ENCODE results near the gene ARID5B.

Gene ARID5B

GRCh38 chr10:61896854-61897661 is 4.4 kb upstream of the ARID5B start:
- Histone ChIP-seq H3K9me3 (ENCODE audit: insufficient read depth, low read length) (no peaks in the 10 kb centered on the region), H3K36me3 (ENCODE audit: insufficient read depth, insufficient read length, low read length) (no peaks in the 10 kb centered on the region), H3K4me3 (ENCODE audit: insufficient read length, low read depth) (peak overlapping the region; percentile 25), H3K27me3 (ENCODE audit: insufficient read depth, insufficient read length) (peaks cover 33% of the 10 kb centered on the region), H3K4me1 (ENCODE audit: insufficient read depth, insufficient read length) (no peaks in the 10 kb centered on the region), H3K9ac (ENCODE audit: insufficient read length, low read depth) (peak overlapping the region; percentile 56)
- DNase-seq (ENCODE audit: low read depth, low spot score) = no peak
- TF ChIP-seq ZNF274 (IDR thresholded peaks at IDR 0.05; ENCODE audit: low read depth, low read length) (no peak), YY1 (IDR thresholded peaks at IDR 0.05; ENCODE audit: insufficient read depth, insufficient read length) (no peak), SUZ12 (IDR thresholded peaks at IDR 0.05; ENCODE audit: extremely low read depth, insufficient read depth, insufficient read length) (no peak)

- peaks cover 33% of the 10 kb centered on the region for H3K27me3 ChIP-seq (ENCODE audit: insufficient read depth, insufficient read length)
- DNase-seq (ENCODE audit: low read depth, low spot score) = no peak
Observed at GRCh38 chr10:61897671-61898434, 3.6 kb upstream of the ARID5B start.

GRCh38 chr10:61898435-61898778 is 3.1 kb upstream of the ARID5B start:
- Histone ChIP-seq H3K9me3 (ENCODE audit: insufficient read depth, low read length) (no peaks in the 10 kb centered on the region), H3K9ac (ENCODE audit: insufficient read length, low read depth) (no peak overlapping the region), H3K4me3 (ENCODE audit: insufficient read length, low read depth) (no peak overlapping the region), H3K27me3 (ENCODE audit: insufficient read depth, insufficient read length) (peaks cover 33% of the 10 kb centered on the region), H3K36me3 (ENCODE audit: insufficient read depth, insufficient read length, low read length) (no peaks in the 10 kb centered on the region), H3K4me1 (ENCODE audit: insufficient read depth, insufficient read length) (no peaks in the 10 kb centered on the region)
- DNase-seq (ENCODE audit: low read depth, low spot score) = no peak
- no peak for TF ChIP-seq ZNF274 (IDR thresholded peaks at IDR 0.05; ENCODE audit: low read depth, low read length)
- no peak for TF ChIP-seq YY1 (IDR thresholded peaks at IDR 0.05; ENCODE audit: insufficient read depth, insufficient read length)
- TF ChIP-seq SUZ12 (IDR thresholded peaks at IDR 0.05; ENCODE audit: extremely low read depth, insufficient read depth, insufficient read length) = no peak

More at GRCh38 chr10:61897671-61898434, 3.6 kb upstream of the ARID5B start:
- no peak overlapping the region for H3K9ac ChIP-seq (ENCODE audit: insufficient read length, low read depth)
- H3K4me1 ChIP-seq (ENCODE audit: insufficient read depth, insufficient read length) = no peaks in the 10 kb centered on the region
- H3K4me3 ChIP-seq (ENCODE audit: insufficient read length, low read depth) = no peak overlapping the region
- H3K36me3 ChIP-seq (ENCODE audit: insufficient read depth, insufficient read length, low read length) = no peaks in the 10 kb centered on the region
- no peaks in the 10 kb centered on the region for H3K9me3 ChIP-seq (ENCODE audit: insufficient read depth, low read length)
- no peak for TF ChIP-seq YY1 (IDR thresholded peaks at IDR 0.05; ENCODE audit: insufficient read depth, insufficient read length)
- no peak for TF ChIP-seq ZNF274 (IDR thresholded peaks at IDR 0.05; ENCODE audit: low read depth, low read length)
- no peak for TF ChIP-seq SUZ12 (IDR thresholded peaks at IDR 0.05; ENCODE audit: extremely low read depth, insufficient read depth, insufficient read length)

- Histone ChIP-seq H3K27me3 (ENCODE audit: insufficient read depth, insufficient read length) (peaks cover 33% of the 10 kb centered on the region), H3K4me3 (ENCODE audit: insufficient read length, low read depth) (no peak overlapping the region), H3K9ac (ENCODE audit: insufficient read length, low read depth) (no peak overlapping the region)
Observed at GRCh38 chr10:61899069-61899531, 2.4 kb upstream of the ARID5B start.

GRCh38 chr10:61899663-61899996 is 1.9 kb upstream of the ARID5B start:
- no peak for DNase-seq (ENCODE audit: low read depth, low spot score)
- Histone ChIP-seq H3K9me3 (ENCODE audit: insufficient read depth, low read length) (no peaks in the 10 kb centered on the region), H3K4me3 (ENCODE audit: insufficient read length, low read depth) (no peak overlapping the region), H3K27me3 (ENCODE audit: insufficient read depth, insufficient read length) (peaks cover 33% of the 10 kb centered on the region), H3K4me1 (ENCODE audit: insufficient read depth, insufficient read length) (no peaks in the 10 kb centered on the region), H3K9ac (ENCODE audit: insufficient read length, low read depth) (no peak overlapping the region), H3K36me3 (ENCODE audit: insufficient read depth, insufficient read length, low read length) (no peaks in the 10 kb centered on the region)
- no peak for TF ChIP-seq YY1 (IDR thresholded peaks at IDR 0.05; ENCODE audit: insufficient read depth, insufficient read length)
- TF ChIP-seq ZNF274 (IDR thresholded peaks at IDR 0.05; ENCODE audit: low read depth, low read length) = no peak
- no peak for TF ChIP-seq SUZ12 (IDR thresholded peaks at IDR 0.05; ENCODE audit: extremely low read depth, insufficient read depth, insufficient read length)

More at GRCh38 chr10:61899069-61899531, 2.4 kb upstream of the ARID5B start:
- no peaks in the 10 kb centered on the region for H3K9me3 ChIP-seq (ENCODE audit: insufficient read depth, low read length)
- no peaks in the 10 kb centered on the region for H3K4me1 ChIP-seq (ENCODE audit: insufficient read depth, insufficient read length)
- TF ChIP-seq YY1 (IDR thresholded peaks at IDR 0.05; ENCODE audit: insufficient read depth, insufficient read length) (no peak), ZNF274 (IDR thresholded peaks at IDR 0.05; ENCODE audit: low read depth, low read length) (no peak), SUZ12 (IDR thresholded peaks at IDR 0.05; ENCODE audit: extremely low read depth, insufficient read depth, insufficient read length) (no peak)
- no peaks in the 10 kb centered on the region for H3K36me3 ChIP-seq (ENCODE audit: insufficient read depth, insufficient read length, low read length)
- no peak for DNase-seq (ENCODE audit: low read depth, low spot score)

GRCh38 chr10:61899997-61900828 is 1.3 kb upstream of the ARID5B start:
- TF ChIP-seq ZNF274 (IDR thresholded peaks at IDR 0.05; ENCODE audit: low read depth, low read length) = no peak
- no peak for TF ChIP-seq SUZ12 (IDR thresholded peaks at IDR 0.05; ENCODE audit: extremely low read depth, insufficient read depth, insufficient read length)
- TF ChIP-seq YY1 (IDR thresholded peaks at IDR 0.05; ENCODE audit: insufficient read depth, insufficient read length) = no peak
- Histone ChIP-seq H3K4me1 (ENCODE audit: insufficient read depth, insufficient read length) (no peaks in the 10 kb centered on the region), H3K9ac (ENCODE audit: insufficient read length, low read depth) (no peak overlapping the region), H3K36me3 (ENCODE audit: insufficient read depth, insufficient read length, low read length) (no peaks in the 10 kb centered on the region), H3K4me3 (ENCODE audit: insufficient read length, low read depth) (peak overlapping the region; percentile 49), H3K27me3 (ENCODE audit: insufficient read depth, insufficient read length) (peaks cover 33% of the 10 kb centered on the region), H3K9me3 (ENCODE audit: insufficient read depth, low read length) (no peaks in the 10 kb centered on the region)
- no peak for DNase-seq (ENCODE audit: low read depth, low spot score)

Measured in NT2/D1 (cell line).